ENCODE data around the gene PSPN.
"Not testable (repeated sequence)": the region's sequence is repeated elsewhere in the genome, so short reads cannot be mapped to it uniquely, and the experiment has no call there.

Gene PSPN

DNA sequence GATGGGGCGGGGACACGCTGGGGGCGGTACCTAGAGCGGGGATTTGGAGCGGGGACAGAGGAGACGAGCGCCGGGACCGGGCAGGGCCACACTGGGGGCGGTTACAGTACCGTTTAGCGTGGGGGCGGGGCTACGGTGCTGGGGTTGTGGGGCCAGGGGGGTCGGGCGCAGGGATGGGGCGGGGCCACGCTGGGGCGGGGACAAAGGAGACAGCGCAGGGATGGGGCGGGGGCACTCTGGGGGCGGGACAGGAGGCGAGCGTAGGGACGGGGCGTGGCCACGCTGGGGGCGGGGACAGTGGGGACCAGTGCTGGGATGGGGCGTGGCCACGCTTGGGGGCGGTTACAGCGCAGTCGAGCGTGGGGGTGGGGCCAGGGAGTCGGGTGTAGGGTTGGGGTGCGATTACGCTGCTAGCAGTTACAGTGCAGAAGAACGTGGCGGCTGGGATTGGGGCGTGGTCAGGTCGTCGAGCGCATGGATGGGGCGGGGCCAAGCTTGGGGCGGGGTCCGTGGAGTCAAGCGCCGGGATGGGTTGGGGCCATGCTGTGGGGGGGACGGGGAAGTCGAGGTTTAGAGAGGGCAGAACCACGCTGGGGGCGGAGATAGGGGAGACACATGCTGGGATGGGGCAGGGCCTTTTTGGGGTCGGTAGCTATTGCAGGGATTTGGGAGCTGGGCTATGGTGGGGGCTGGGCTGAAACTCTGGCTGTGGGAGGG is 2.5 kb downstream of the PSPN start:
- peak; percentile 98 to 100 for DNase-seq

GRCh38 chr19:6372594-6373095 is 3.1 kb downstream of the PSPN start, which contains the start of gene ALKBH7:
TSS of gene ALKBH7 (plus strand) at chr19:6372794. CDS start at chr19:6372821, 27 bp downstream.
- peak; percentile 85 to 98 for DNase-seq

- no peak for DNase-seq
Observed at GRCh38 chr19:6364353-6364752, 11.4 kb downstream of the PSPN start.

DNA sequence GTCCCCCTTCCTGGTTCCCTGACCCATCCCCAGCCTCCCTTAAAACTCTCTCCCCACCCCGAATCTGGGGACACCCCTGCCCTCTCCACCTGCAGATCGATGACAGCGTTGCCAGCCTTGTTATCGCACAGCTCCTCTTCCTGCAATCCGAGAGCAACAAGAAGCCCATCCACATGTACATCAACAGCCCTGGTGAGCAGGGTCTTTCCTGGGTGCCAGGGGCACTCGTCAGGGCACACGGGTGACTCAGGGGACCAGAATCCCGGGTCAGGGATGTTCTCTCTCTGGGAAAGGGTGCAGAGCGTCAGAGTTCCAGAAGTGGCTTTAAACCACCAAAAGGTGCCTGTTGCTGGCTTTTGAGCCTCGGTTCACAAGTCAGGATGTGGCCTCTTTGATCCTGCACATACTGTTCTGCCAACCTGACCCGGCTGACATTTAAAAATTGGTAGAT is 13.4 kb downstream of the PSPN start:
- peak in 1 of 2 experiments; percentile 34 for DNase-seq

DNA sequence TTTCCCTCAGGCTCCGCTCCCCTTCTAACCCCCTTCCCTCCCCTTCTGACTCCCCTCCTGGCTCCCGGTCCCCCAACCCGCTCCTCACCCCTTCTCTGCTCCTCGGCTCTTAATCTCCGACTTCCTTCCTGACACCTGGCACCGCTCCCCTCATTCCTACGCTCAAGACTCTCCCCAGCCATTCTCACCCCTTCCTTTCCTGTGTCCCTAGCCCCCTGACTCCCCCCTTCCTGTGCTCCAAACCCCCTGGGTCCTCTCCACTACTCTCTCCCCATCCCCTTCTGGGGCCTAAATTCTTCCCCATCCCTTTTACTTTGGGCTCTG is 13.7 kb downstream of the PSPN start:
- no peak for DNase-seq

DNA sequence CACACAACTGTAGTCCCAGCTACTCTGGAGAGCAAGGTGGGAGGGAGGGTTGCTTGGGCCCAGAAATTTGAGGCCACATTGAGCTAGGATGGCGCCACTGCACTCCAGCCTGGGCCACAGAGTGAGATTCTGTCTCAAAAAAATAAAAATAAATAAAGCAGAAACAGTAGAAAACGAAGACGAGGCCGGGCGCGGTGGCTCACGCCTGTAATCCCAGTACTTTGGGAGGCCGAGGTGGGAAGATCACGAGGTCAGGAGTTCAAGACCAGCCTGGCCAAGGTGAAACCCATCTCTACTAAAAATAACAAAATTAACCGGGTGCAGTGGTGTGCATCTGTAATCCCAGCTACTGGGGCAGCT is 14.9 kb downstream of the PSPN start:
- not testable (repeated sequence) for DNase-seq

- not testable (repeated sequence) for DNase-seq
Observed at GRCh38 chr19:6360445-6360844, 15.3 kb downstream of the PSPN start.

- no peak for DNase-seq
Observed at GRCh38 chr19:6359568-6360341, 16.0 kb downstream of the PSPN start.

DNA sequence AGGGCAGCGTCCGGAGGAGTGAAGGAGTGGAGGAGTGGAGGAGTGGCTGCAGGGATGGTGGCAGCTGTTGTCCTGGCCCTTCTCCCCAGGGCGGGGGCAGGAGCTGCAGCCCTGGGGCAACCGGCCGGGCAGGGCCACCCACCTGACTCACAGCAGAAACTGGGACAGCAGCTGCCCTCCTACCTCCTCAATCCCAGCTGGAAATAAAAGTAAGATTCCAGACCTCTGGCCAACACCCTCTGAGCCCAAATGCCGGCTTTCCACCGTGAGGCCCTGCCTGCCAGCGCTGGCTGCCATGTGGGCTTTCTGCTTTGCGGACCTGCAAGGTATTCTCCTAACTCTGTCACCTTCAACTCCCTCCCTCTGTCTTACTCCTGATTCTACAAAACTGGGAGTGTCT is 17.7 kb downstream of the PSPN start:
- DNase-seq = no peak

GRCh38 chr19:6357174-6357573 is 18.6 kb downstream of the PSPN start:
- DNase-seq = no peak

DNA sequence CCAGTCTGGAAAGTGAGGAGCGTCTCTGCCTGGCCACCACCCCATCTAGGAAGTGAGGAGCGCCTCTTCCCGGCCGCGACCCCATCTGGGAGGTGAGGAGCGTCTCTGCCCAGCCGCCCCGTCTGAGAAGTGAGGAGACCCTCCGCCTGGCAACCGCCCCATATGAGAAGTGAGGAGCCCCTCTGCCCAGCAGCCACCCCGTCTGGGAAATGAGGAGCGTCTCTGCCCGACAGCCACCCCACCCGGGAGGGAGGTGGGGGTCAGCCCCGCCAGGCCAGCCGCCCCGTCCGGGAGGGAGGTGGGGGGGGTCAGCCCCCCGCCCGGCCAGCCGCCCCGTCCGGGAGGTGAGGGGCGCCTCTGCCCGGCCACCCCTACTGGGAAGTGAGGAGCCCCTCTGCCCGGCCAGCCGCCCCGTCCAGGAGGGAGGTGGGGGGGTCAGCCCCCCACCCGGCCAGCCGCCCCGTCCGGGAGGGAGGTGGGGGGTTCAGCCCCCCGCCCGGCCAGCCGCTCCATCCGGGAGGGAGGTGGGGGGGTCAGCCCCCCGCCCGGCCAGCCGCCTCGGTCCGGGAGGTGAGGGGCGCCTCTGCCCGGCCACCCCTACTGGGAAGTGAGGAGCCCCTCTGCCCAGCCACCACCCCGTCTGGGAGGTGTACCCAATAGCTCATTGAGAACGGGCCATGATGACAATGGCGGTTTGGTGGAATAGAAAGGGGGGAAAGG is 20.3 kb downstream of the PSPN start:
- not testable (repeated sequence) for DNase-seq

GRCh38 chr19:6354098-6354674 is 21.5 kb downstream of the PSPN start:
- DNase-seq = no peak

GRCh38 chr19:6352381-6353165 is 23.2 kb downstream of the PSPN start:
- DNase-seq = no peak

DNA sequence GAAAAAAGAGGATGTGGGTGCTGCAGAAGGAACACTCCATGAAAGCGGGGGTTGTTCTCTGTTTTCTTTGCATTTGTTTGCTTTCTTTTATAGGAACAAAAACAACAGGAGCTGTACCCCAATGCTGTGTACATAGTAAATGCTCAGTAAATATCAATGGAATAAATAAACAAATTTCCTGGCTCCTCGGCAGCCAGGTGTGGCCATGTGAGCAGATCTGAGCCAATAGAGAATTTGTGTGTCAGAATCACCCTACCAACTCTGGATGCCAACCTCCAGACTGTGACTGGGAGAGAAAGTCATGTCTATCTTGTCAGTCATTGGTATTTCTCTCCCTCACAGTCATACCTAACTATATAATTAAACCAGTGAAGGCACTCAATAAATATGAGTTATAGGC is 25.0 kb downstream of the PSPN start:
- DNase-seq = no peak

- DNase-seq = not testable (repeated sequence)
Observed at GRCh38 chr19:6349271-6349670, 26.5 kb downstream of the PSPN start.

DNA sequence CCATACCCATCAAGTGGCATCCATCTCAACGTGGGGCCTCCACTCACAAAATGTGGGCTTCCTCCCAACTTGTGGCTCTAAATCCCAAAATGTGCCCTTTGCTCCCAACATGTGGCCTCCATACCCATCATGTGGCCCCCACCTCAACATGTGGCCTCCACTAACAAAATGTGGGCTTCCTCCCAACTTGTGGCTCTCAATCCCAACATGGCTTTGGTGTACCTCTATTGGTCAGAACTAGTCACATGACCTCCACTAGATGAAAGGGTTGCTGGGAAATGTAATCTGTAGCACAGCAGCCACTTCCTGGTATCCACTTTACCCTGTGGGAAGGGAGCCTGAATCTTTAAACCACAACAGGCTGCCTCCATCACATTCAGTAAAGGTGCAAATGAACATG is 32.3 kb downstream of the PSPN start:
- no peak for DNase-seq

GRCh38 chr19:6340493-6341201 is 35.1 kb downstream of the PSPN start:
- DNase-seq = no peak

GRCh38 chr19:6334490-6335285 is 41.0 kb downstream of the PSPN start:
- DNase-seq = no peak

GRCh38 chr19:6333439-6333838 is 42.3 kb downstream of the PSPN start, which contains the start of gene ACER1:
TSS of gene ACER1 (minus strand) at chr19:6333612. CDS start at chr19:6333551, 61 bp downstream.
- no peak for DNase-seq

DNA sequence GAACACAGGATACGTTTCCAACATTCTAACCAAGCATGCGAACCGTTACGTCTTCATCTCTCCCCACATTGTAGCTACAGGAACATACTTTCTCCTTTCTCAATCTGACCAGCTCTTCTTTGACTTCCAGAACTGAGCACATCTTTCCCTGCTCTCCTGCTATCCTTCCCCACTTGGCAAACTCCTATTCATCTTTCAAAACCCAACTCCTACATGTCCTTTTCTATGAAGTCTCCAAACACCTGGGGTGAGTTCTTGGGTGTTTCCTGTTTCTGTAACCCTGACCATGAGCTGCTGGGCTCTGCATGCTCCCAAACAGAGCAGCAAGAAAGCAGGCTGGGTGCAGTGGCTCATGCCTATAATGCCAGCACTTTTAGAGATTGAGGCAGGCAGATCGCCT is 48.9 kb downstream of the PSPN start:
- DNase-seq = no peak

DNA sequence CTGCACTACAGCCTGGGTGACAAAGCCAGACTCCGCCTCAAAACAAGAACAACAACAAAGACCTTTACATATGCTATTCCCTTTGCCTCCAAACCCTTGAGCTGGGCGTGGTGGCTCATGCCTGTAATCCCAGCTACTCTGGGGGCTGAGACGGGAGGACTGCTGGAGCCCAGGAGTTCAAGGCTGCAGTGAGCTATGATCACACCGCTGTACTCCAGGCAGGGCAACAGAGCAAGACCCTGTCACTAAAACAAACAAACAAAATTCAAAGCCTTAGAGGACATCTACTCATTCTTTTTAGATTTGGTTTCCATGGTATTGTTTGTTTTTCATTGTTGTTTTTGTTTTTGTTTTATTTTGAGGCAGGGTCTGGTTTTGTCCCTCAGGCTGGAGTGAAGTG is 50.1 kb downstream of the PSPN start:
- no peak for DNase-seq

Data from stimulated activated CD4-positive, alpha-beta T cell treated with anti-CD3 and anti-CD28 coated beads, Interleukin-4, amount 100 ng/mL, for 4 hours (primary cell).